K562 (cell line): ENCODE results near the gene CCSER2. TPM values are rescaled to one million over a fixed set of nuclear protein-coding genes. Genes with fewer than 3 reads are reported as not detected.
A peak's percentile ranks its signal among the peaks of the same experiment; 100 is the strongest.

Source experiments
- ATAC-seq: fragments of 200-7000 bp; cut with Tn5 transposase; 3 replicates; pipeline ENCODE4 v1.9.1; 2020; ENCODE audit warnings: moderate library complexity
- BruUV-seq: library from RNA; stranded (reverse); fragments of 400-500 nt; replicated peaks from 2 replicates; lab custom pipeline; 2021; lab: Mats Ljungman, UMichigan
- CTCF ChIA-PET: fragments of 300-600 bp; formaldehyde crosslinking; extraction: SDS; loops from one replicate; lab custom pipeline; 2021; ENCODE audit warnings: low intra/inter-chr PET ratio; lab: Yijun Ruan, JAX
- POLR2A ChIA-PET: fragments of 300-600, 350-650 bp; sonication (Branson Sonifier 250); formaldehyde crosslinking; extraction: SDS; loops from one replicate; lab custom pipeline; 2021; ENCODE audit warnings: antibody characterized with exemption, inconsistent platforms; lab: Yijun Ruan, JAX
- DNase-seq, 4 experiments: peaks; one replicate each; pipeline versions ENCODE4 v3.0.0 to v3.0.0-alpha.2; 2011 to 2018; ENCODE audit warnings: low spot score in 3 of 4, mixed read lengths in 3 of 4; ENCODE audit errors: extremely low read depth in 1 of 4
- FAIRE-seq: peaks from 2 replicates; lab custom pipeline; 2011; peaks lifted over from hg19 to GRCh38; lab: Jason Lieb, UNC
- H2AFZ ChIP-seq: 2 replicates; pipeline ENCODE4 v1.6.0; 2011; ENCODE audit warnings: low read depth, low read length, control low read depth, inconsistent platforms
- H3K27ac ChIP-seq: fragments of 200-600 bp; 3 replicates; pipeline ENCODE4 v1.8.0; 2011; ENCODE audit warnings: low read depth, mild to moderate bottlenecking, control low read depth, inconsistent platforms, low read length, moderate library complexity, mixed read lengths; ENCODE audit errors: extremely low read depth
- H3K27me3 ChIP-seq, 2 experiments: fragments of 300-600 bp in 1 of 2; 2 replicates in 1 of 2; 3 replicates in 1 of 2; pipeline versions ENCODE4 v1.6.0 to v1.8.0; 2011; ENCODE audit warnings: inconsistent platforms in 2 of 2, low read length in 2 of 2, mild to moderate bottlenecking in 1 of 2, mixed read lengths in 1 of 2, moderate library complexity in 1 of 2; ENCODE audit not compliant: control insufficient read depth in 2 of 2, insufficient read depth in 2 of 2
- H3K36me3 ChIP-seq: fragments of 300-600 bp; 3 replicates; pipeline ENCODE4 v1.8.0; 2011; ENCODE audit warnings: mild to moderate bottlenecking, low read length, inconsistent platforms; ENCODE audit not compliant: control insufficient read depth, insufficient read depth
- H3K4me1 ChIP-seq, 2 experiments: fragments of 200-600 bp in 1 of 2; replicated peaks in 1 of 2; 2 replicates in 1 of 2; 3 replicates in 1 of 2; pipeline versions ENCODE4 v1.5.1 to v1.8.0; 2011; ENCODE audit warnings: inconsistent platforms in 2 of 2, low read length in 2 of 2, mild to moderate bottlenecking in 1 of 2, mixed read lengths in 1 of 2, moderate library complexity in 1 of 2; ENCODE audit not compliant: control insufficient read depth in 2 of 2, insufficient read depth in 2 of 2
- H3K4me2 ChIP-seq: 2 replicates; pipeline ENCODE4 v1.6.1; 2011; ENCODE audit warnings: low read length, control low read depth, inconsistent platforms, mixed read lengths; ENCODE audit not compliant: insufficient read depth
- H3K4me3 ChIP-seq: fragments of 200-600 bp; sonication (generic), shearing (Covaris generic); 2 replicates; pipeline ENCODE4 v1.5.1; 2016; ENCODE audit warnings: control low read depth, inconsistent platforms
- H3K79me2 ChIP-seq: fragments of 200-600 bp; 3 replicates; pipeline ENCODE4 v1.8.0; 2011; ENCODE audit warnings: low read length, inconsistent platforms; ENCODE audit not compliant: control insufficient read depth, insufficient read depth
- H3K9ac ChIP-seq, 2 experiments: 2 replicates each; pipeline versions ENCODE4 v1.6.0 to v1.6.1; 2011; ENCODE audit warnings: low read depth in 2 of 2, low read length in 2 of 2, control low read depth in 1 of 2, inconsistent platforms in 1 of 2, mild to moderate bottlenecking in 1 of 2, mixed read lengths in 1 of 2; ENCODE audit not compliant: insufficient read depth in 1 of 2
- H3K9me1 ChIP-seq: one replicate; pipeline ENCODE4 v1.6.0; 2011; ENCODE audit warnings: inconsistent platforms, mild to moderate bottlenecking, low read length, moderate library complexity; ENCODE audit not compliant: control insufficient read depth, insufficient read depth
- H3K9me3 ChIP-seq: replicated peaks from 2 replicates; pipeline ENCODE4 v1.5.1; 2011; ENCODE audit warnings: low read depth, low read length, inconsistent platforms; ENCODE audit not compliant: control insufficient read depth, insufficient read depth
- H4K20me1 ChIP-seq: replicated peaks from 2 replicates; pipeline ENCODE4 v1.6.1; 2011; ENCODE audit warnings: low read length, inconsistent platforms, mixed read lengths; ENCODE audit not compliant: control insufficient read depth, insufficient read depth
- ADNP ChIP-seq: fragments of 200-800 bp; sonication (Bioruptor generic); IDR thresholded peaks from 2 replicates; pipeline ENCODE4 v1.6.1; 2016; ENCODE audit warnings: missing genetic modification characterization, missing compliant biosample characterization
- BRD4 ChIP-seq: fragments of 200-600 bp; sonication (generic); IDR thresholded peaks from 2 replicates; pipeline ENCODE4 v1.6.1; 2017; ENCODE audit warnings: inconsistent platforms
- C11orf30 ChIP-seq: fragments of 450-650 bp; IDR thresholded peaks from 2 replicates; pipeline ENCODE4 v1.6.1; 2016; ENCODE audit warnings: low read depth, mild to moderate bottlenecking
- CBFB ChIP-seq: sonication (generic); formaldehyde crosslinking; IDR thresholded peaks from 2 replicates; pipeline ENCODE4 v1.4.0; 2020; ENCODE audit warnings: mild to moderate bottlenecking, missing genetic modification reagents
- FOXA1 ChIP-seq: fragments of 450-650 bp; IDR thresholded peaks from 2 replicates; pipeline ENCODE4 v1.6.1; 2016; ENCODE audit warnings: mild to moderate bottlenecking, borderline replicate concordance
- FOXJ2 ChIP-seq: fragments of 200-800 bp; sonication (Bioruptor generic); IDR thresholded peaks from 2 replicates; pipeline ENCODE4 v1.6.1; 2016; ENCODE audit warnings: missing genetic modification characterization, missing compliant biosample characterization
- HMG20B ChIP-seq: fragments of 250-450 bp; sonication (Bioruptor Pico); IDR thresholded peaks from 2 replicates; pipeline ENCODE4 v1.5.0; 2021; ENCODE audit warnings: mild to moderate bottlenecking
- MAFG ChIP-seq: fragments of 450-650 bp; conservative IDR thresholded peaks from 2 replicates; pipeline ENCODE4 v1.6.1; 2016; ENCODE audit warnings: missing genetic modification characterization, missing compliant biosample characterization
- MAFK ChIP-seq: IDR thresholded peaks from 2 replicates; pipeline ENCODE4 v1.6.1; 2011; ENCODE audit warnings: low read length, improper control_type of control experiment
- MBD2 ChIP-seq: sonication (generic); IDR thresholded peaks from 2 replicates; pipeline ENCODE4 v1.6.1; 2016; ENCODE audit warnings: low read depth, borderline replicate concordance
- MED1 ChIP-seq: sonication (generic); formaldehyde crosslinking; IDR thresholded peaks from 2 replicates; pipeline ENCODE4 v1.8.1; 2023; ENCODE audit warnings: missing genetic modification reagents, borderline replicate concordance
- MEIS2 ChIP-seq: fragments of 450-650 bp; IDR thresholded peaks from 2 replicates; pipeline ENCODE4 v1.6.1; 2014; ENCODE audit warnings: mild to moderate bottlenecking; ENCODE audit not compliant: partially characterized antibody
- NFE2 ChIP-seq: IDR thresholded peaks from 2 replicates; pipeline ENCODE4 v1.6.1; 2014; ENCODE audit warnings: antibody characterized with exemption, low read depth
- NFE2L1 ChIP-seq: fragments of 450-650 bp; IDR thresholded peaks from 2 replicates; pipeline ENCODE4 v1.6.1; 2016; ENCODE audit warnings: missing genetic modification characterization, low read depth, mild to moderate bottlenecking, missing compliant biosample characterization, moderate library complexity, borderline replicate concordance
- NRF1 ChIP-seq, 2 experiments: fragments of 450-650 bp; IDR thresholded peaks in 1 of 2; conservative IDR thresholded peaks in 1 of 2; 2 replicates each; pipeline ENCODE4 v1.6.1; 2014; ENCODE audit warnings: mild to moderate bottlenecking in 2 of 2
- RCOR1 ChIP-seq, 2 experiments: IDR thresholded peaks; 2 replicates each; pipeline ENCODE4 v1.6.1; 2012; ENCODE audit warnings: low read depth in 2 of 2, low read length in 2 of 2, borderline replicate concordance in 1 of 2, improper control_type of control experiment in 1 of 2
- RFX1 ChIP-seq: fragments of 450-650 bp; IDR thresholded peaks from 2 replicates; pipeline ENCODE4 v1.6.1; 2016; ENCODE audit warnings: mild to moderate bottlenecking, moderate library complexity
- THRAP3 ChIP-seq: fragments of 450-650 bp; IDR thresholded peaks from 2 replicates; pipeline ENCODE4 v1.6.1; 2016; ENCODE audit warnings: mild to moderate bottlenecking, inconsistent platforms, borderline replicate concordance
- ZNF316 ChIP-seq: fragments of 450-650 bp; IDR thresholded peaks from 2 replicates; pipeline ENCODE4 v1.6.1; 2016
- ZSCAN29 ChIP-seq: fragments of 450-650 bp; IDR thresholded peaks from 2 replicates; pipeline ENCODE4 v1.6.1; 2017
- WGBS: fragments of 100-300 bp; shearing (Covaris generic); methylation state at CpG from one replicate; pipeline ENCODE4 v1.1.6; 2016; ENCODE audit warnings: low coverage, mixed read lengths; ENCODE audit not compliant: insufficient coverage; ENCODE audit errors: missing lambda C conversion rate; 5-methylcytosine and 5-hydroxymethylcytosine counted together
- in situ Hi-C: fragments of 300-500 bp; cut with MboI; formaldehyde crosslinking; loops from 4 replicates; pipeline ENCODE4 v1.15.0; 2018; ENCODE audit warnings: inconsistent platforms, mixed read lengths
- intact Hi-C: fragments of 100-400 bp; cut with micrococcal nuclease; formaldehyde crosslinking; loops from 2 replicates; pipeline ENCODE4 v1.14.2; 2022
- polyA plus RNA-seq, 8 experiments: library from polyadenylated mRNA; depleted of rRNA in 4 of 8; stranded (reverse) in 5 of 8; unstranded in 3 of 8; fragments of >200 nt; fragmentation: Nextera tagmentation in 2 of 8; fragmentation: Illumina TruSeq in 1 of 8; extraction: Ambion mirVana in 2 of 8; extraction: Trizol in 1 of 8; gene quantifications; 2 replicates each; pipeline versions ENCODE4 v1.2.1 to v1.2.3, GENCODE V29; 2011 to 2014; ENCODE audit warnings: inconsistent platforms in 1 of 8, missing spikeins in 1 of 8
- total RNA-seq, 7 experiments: library from RNA; depleted of rRNA in 6 of 7; stranded (reverse); fragments of >200 nt in 6 of 7; fragmentation: Illumina TruSeq in 2 of 7; extraction: Trizol in 2 of 7; gene quantifications; 2 replicates each; pipeline versions ENCODE4 v1.2.1 to v1.2.3, GENCODE V29; 2011 to 2021; ENCODE audit warnings: low replicate concordance in 1 of 7
- TF ChIP-seq, protein P1 (sequence below): fragments of 250-450 bp; sonication (Bioruptor Pico); IDR thresholded peaks from 2 replicates; pipeline ENCODE4 v1.5.0; 2021
- TF ChIP-seq, protein P2 (sequence below): sonication (generic); formaldehyde crosslinking; IDR thresholded peaks from 2 replicates; pipeline ENCODE4 v1.8.0; 2022; ENCODE audit warnings: missing genetic modification reagents, mild to moderate bottlenecking, moderate library complexity, borderline replicate concordance

The CCSER2 gene
- total and polyA plus RNA-seq, 9 of the 15 experiments (the other 6 are each of a cell fraction or from before 2014, with no cell fraction given): 2.7 to 15.1 (median 9.7) TPM

DNA sequence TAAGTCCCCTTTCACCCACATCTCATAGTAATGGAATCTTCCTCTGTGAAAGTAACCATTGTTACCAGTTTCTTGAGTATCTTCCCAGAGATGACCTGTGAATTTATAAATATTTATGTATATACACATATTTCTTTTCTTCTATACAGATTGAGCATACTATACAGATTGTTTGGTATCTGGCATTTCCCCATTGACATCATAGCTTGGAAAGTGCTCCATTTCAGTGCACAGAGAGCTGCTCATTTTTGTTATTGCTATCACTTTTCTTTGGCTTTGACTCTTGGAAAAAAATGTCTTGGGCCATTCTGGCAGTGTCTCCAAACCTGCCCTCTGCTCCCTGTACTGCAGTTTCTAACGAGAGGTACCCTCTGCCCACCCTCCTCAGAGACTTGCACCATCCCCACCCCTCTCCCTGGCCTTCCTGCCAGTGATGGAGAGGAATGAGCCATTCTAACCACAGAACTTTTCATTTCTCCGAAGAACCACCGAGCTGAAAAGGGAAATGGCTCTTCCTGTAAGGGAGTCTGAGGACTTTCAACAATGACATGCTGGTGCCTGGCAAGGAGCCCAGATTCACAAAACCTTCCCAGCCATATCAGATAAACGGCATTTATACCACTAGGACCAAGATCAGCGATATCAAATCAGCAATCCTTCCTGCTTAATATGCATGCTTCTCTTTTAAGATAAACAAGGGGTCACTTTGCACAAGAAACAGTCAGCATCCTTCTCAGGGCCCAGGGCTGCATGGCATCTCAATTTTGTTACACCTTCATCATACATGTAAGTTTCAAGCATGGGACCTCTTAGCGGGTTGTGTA is 19.7 kb upstream of the CCSER2 start (continued):
- peak in 1 of 2 experiments; percentile 81; a peak in 2 of 4 replicates for TF ChIP-seq RCOR1 (IDR thresholded peaks at IDR 0.05; ENCODE audit: borderline replicate concordance in 1 of 2, low read depth in 2 of 2, low read length in 2 of 2)
- TF ChIP-seq FOXJ2 (tag): peak; percentile 53; the same call in 1 of the 2 replicates
- TF ChIP-seq MBD2: no peak
- TF ChIP-seq MED1 (CRISPR knock-in tag): no peak
- TF ChIP-seq CBFB (CRISPR knock-in tag): no peak
- no peak for TF ChIP-seq ZSCAN29

DNA sequence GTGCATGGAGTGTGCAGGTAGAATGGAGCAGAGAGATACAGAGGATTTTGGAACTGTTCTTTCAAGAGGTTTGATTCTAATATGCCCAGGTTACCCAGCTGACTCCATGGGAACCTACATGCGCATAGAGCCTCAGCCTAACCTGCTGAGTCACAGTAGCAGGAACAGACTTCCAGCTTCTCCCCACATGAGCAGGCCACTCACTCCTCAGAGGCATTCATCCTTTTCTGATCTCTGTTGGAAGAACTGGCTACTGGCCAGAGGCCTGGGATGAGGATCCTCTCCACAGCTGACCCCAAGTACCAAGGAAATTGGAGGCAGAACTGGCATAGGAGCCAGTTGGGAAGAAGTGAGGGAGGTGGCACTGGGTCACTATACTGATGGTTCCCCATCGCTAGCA is 17.9 kb upstream of the CCSER2 start:
- FAIRE-seq: peak; percentile 71
- intact Hi-C loops (no loop called here), in situ Hi-C loops (no loop called here)
- 36% methylated on average over 2 of the region's 2 CpGs for whole genome bisulfite sequencing
- Histone ChIP-seq H3K9ac (no peak overlapping the region; a peak in 1 of 4 replicates), H3K4me1 (peaks cover 5 to 22% of the 10 kb centered on the region in 2 experiments), H3K27ac (no peak overlapping the region), H4K20me1 (no peaks in the 10 kb centered on the region), H3K9me3 (no peaks in the 10 kb centered on the region), H3K27me3 (no peaks in the 10 kb centered on the region), H3K36me3 (no peaks in the 10 kb centered on the region), H2AFZ (peak overlapping the region; percentile 48; the same call in 1 of the 2 replicates), H3K9me1 (no peaks in the 10 kb centered on the region), H3K4me2 (no peak overlapping the region), H3K79me2 (no peaks in the 10 kb centered on the region), H3K4me3 (no peak overlapping the region)
- ATAC-seq: peak; percentile 77
- ChIA-PET POLR2A (interaction anchor here (0.6 to 3.5 kb wide), 6 partner anchors 10 to 303 kb away, joined by 3 to 12 read pairs (median 5); partner anchors contain the start of gene CCSER2), CTCF (interaction anchor here (0.6 kb wide), 1 partner anchor 42 kb away, joined by 3 read pairs; no protein-coding TSS in a partner anchor)
- peak in 1 of 4 experiments; percentile 53 for DNase-seq
- no TSS peak for BruUV-seq
- TF ChIP-seq MAFG (peak; percentile 90), NRF1 (conservative IDR thresholded peaks at IDR 0.05 in 1 of 2, IDR thresholded peaks at IDR 0.05 in 1 of 2) (peak; percentile 70 to 74), HMG20B (CRISPR knock-in tag) (no peak), ADNP (tag) (no peak), ZNF316 (peak; percentile 74), THRAP3 (no peak), FOXA1 (no peak), MAFK (peak; percentile 79; the same call in 1 of the 2 replicates), NFE2L1 (tag) (peak; percentile 54; the same call in 1 of the 2 replicates), RFX1 (peak; percentile 47), C11orf30 (peak; percentile 87), BRD4 (no peak), NFE2 (peak; percentile 94), MEIS2 (no peak)
- TF ChIP-seq, protein P1, sequence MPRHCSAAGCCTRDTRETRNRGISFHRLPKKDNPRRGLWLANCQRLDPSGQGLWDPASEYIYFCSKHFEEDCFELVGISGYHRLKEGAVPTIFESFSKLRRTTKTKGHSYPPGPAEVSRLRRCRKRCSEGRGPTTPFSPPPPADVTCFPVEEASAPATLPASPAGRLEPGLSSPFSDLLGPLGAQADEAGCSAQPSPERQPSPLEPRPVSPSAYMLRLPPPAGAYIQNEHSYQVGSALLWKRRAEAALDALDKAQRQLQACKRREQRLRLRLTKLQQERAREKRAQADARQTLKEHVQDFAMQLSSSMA (CRISPR knock-in tag): no peak
- TF ChIP-seq, protein P2, sequence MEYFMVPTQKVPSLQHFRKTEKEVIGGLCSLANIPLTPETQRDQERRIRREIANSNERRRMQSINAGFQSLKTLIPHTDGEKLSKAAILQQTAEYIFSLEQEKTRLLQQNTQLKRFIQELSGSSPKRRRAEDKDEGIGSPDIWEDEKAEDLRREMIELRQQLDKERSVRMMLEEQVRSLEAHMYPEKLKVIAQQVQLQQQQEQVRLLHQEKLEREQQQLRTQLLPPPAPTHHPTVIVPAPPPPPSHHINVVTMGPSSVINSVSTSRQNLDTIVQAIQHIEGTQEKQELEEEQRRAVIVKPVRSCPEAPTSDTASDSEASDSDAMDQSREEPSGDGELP (CRISPR knock-in tag): no peak
